ENCODE results near the gene NID2.

GRCh38 chr14:52033101-52033642, 35.7 kb downstream of the NID2 start:
- TF ChIP-seq USF1 (IDR thresholded peaks at IDR 0.05) (no peak), CREB1 (IDR thresholded peaks at IDR 0.05; ENCODE audit: low read depth) (no peak), YY1 (IDR thresholded peaks at IDR 0.05; ENCODE audit: low read depth) (no peak), EP300 (IDR thresholded peaks at IDR 0.05; ENCODE audit: borderline replicate concordance) (no peak), RAD21 (IDR thresholded peaks at IDR 0.05; ENCODE audit: low read depth) (no peak), EGR1 (IDR thresholded peaks at IDR 0.05) (no peak), REST (IDR thresholded peaks at IDR 0.05; ENCODE audit: low read depth) (no peak)

Data from Ishikawa (cell line).